SH-SY5Y (cell line): ENCODE measurements around the gene ETV1.

Experiments
- GATA2 ChIP-seq: IDR thresholded peaks from 2 replicates; pipeline ENCODE4 v1.6.1; 2011; ENCODE audit warnings: mild to moderate bottlenecking, low read depth, low read length
- GATA3 ChIP-seq: IDR thresholded peaks from 2 replicates; pipeline ENCODE4 v1.6.1; 2011; ENCODE audit warnings: low read depth, mild to moderate bottlenecking, low read length, moderate library complexity

DNA sequence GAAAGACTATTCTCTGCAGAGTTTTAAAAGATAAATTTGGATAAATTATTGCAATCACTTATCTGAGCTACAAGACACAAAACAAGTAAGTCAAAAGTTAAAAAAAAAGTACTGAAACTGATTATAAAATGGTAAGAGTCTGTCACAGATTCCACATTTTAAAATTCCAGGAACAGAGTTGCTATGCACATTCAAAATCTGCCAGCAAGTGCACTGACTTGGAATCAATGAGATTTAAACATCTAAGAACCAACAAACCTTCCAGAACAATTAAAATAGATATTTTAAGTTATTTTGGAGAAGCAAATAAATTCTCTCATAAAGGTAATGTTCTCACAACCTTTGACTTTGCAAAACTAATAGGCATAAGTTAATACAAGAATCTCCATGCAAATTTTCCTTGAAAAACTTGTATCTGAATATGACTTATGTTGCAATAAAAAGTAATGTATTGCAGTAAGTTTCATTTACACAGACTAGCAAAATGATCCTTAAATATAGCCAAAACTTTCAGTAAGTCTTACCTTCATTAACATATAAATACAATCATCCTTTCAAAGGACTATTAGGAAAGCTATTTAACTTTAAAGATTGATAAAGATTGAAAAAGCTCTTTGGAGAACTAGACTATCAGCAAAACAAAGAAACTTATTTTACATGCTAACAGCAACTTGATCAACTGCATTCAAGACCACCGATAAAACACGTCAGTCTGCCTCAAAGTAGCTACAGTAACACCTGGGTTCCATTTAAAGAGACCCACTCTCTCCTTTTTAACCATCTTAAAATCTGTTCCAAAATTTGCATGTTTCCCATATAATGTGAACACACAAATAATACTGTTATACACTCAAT, 4.4 kb downstream of the ETV1 start:
- TF ChIP-seq GATA3 (no peak), GATA2 (no peak)
